ENCODE data around the gene RPS6KA4.

RPS6KA4 gene

GRCh38 chr11:64348383-64349024, 10.5 kb upstream of the RPS6KA4 start:
- peaks cover 22% of the 10 kb centered on the region for H3K36me3 Mint-ChIP-seq (ENCODE audit: low read depth)
- no peak for DNase-seq (ENCODE audit: low spot score)
- no peak overlapping the region for H3K27ac Mint-ChIP-seq

GRCh38 chr11:64349025-64349387, 10.0 kb upstream of the RPS6KA4 start:
- Mint-ChIP-seq H3K4me3 (no peak overlapping the region), H3K27me3 (ENCODE audit: low read depth) (no peaks in the 10 kb centered on the region), H3K9me3 (no peaks in the 10 kb centered on the region), H3K36me3 (ENCODE audit: low read depth) (peaks cover 22% of the 10 kb centered on the region), H3K27ac (no peak overlapping the region), H3K4me1 (ENCODE audit: low read depth) (peaks cover 1% of the 10 kb centered on the region)
- DNase-seq (ENCODE audit: low spot score), result no peak

More at GRCh38 chr11:64348383-64349024, 10.5 kb upstream of the RPS6KA4 start:
- Mint-ChIP-seq H3K9me3 (no peaks in the 10 kb centered on the region), H3K27me3 (ENCODE audit: low read depth) (no peaks in the 10 kb centered on the region), H3K4me3 (no peak overlapping the region), H3K4me1 (ENCODE audit: low read depth) (peaks cover 1% of the 10 kb centered on the region)

- peaks cover 1% of the 10 kb centered on the region for H3K4me1 Mint-ChIP-seq (ENCODE audit: low read depth)
- H3K27me3 Mint-ChIP-seq (ENCODE audit: low read depth), result no peaks in the 10 kb centered on the region
- no peaks in the 10 kb centered on the region for H3K9me3 Mint-ChIP-seq
- peaks cover 22% of the 10 kb centered on the region for H3K36me3 Mint-ChIP-seq (ENCODE audit: low read depth)
- H3K27ac Mint-ChIP-seq, result no peak overlapping the region
- H3K4me3 Mint-ChIP-seq, result no peak overlapping the region
- DNase-seq (ENCODE audit: low spot score), result no peak
These were observed 9.6 kb upstream of the RPS6KA4 start for GRCh38 chr11:64349404-64349803.

- no peak for DNase-seq (ENCODE audit: low spot score)
- Mint-ChIP-seq H3K9me3 (no peaks in the 10 kb centered on the region), H3K36me3 (ENCODE audit: low read depth) (peaks cover 17% of the 10 kb centered on the region), H3K4me1 (ENCODE audit: low read depth) (no peaks in the 10 kb centered on the region), H3K4me3 (no peak overlapping the region), H3K27me3 (ENCODE audit: low read depth) (no peaks in the 10 kb centered on the region), H3K27ac (no peak overlapping the region)
These were observed 7.8 kb upstream of the RPS6KA4 start for GRCh38 chr11:64351136-64351631.

GRCh38 chr11:64352099-64352994, 6.6 kb upstream of the RPS6KA4 start:
- H3K27ac Mint-ChIP-seq, result no peak overlapping the region

GRCh38 chr11:64352995-64353714, 5.8 kb upstream of the RPS6KA4 start:
- no peak overlapping the region for H3K4me3 Mint-ChIP-seq
- H3K36me3 Mint-ChIP-seq (ENCODE audit: low read depth), result peaks cover 15% of the 10 kb centered on the region

More at GRCh38 chr11:64352099-64352994, 6.6 kb upstream of the RPS6KA4 start:
- Mint-ChIP-seq H3K4me3 (no peak overlapping the region), H3K27me3 (ENCODE audit: low read depth) (no peaks in the 10 kb centered on the region), H3K9me3 (no peaks in the 10 kb centered on the region), H3K4me1 (ENCODE audit: low read depth) (peaks cover 4% of the 10 kb centered on the region), H3K36me3 (ENCODE audit: low read depth) (peaks cover 15% of the 10 kb centered on the region)
- no peak for DNase-seq (ENCODE audit: low spot score)

GRCh38 chr11:64353715-64354506, 5.1 kb upstream of the RPS6KA4 start:
- peaks cover 13% of the 10 kb centered on the region for H3K36me3 Mint-ChIP-seq (ENCODE audit: low read depth)
- peaks cover 10% of the 10 kb centered on the region for H3K4me1 Mint-ChIP-seq (ENCODE audit: low read depth)
- H3K9me3 Mint-ChIP-seq, result no peaks in the 10 kb centered on the region
- H3K27me3 Mint-ChIP-seq (ENCODE audit: low read depth), result no peaks in the 10 kb centered on the region
- no peak overlapping the region for H3K27ac Mint-ChIP-seq
- DNase-seq (ENCODE audit: low spot score), result no peak
- H3K4me3 Mint-ChIP-seq, result no peak overlapping the region

More at GRCh38 chr11:64352995-64353714, 5.8 kb upstream of the RPS6KA4 start:
- no peak for DNase-seq (ENCODE audit: low spot score)
- Mint-ChIP-seq H3K9me3 (no peaks in the 10 kb centered on the region), H3K27ac (no peak overlapping the region), H3K27me3 (ENCODE audit: low read depth) (no peaks in the 10 kb centered on the region), H3K4me1 (ENCODE audit: low read depth) (peaks cover 10% of the 10 kb centered on the region)

GRCh38 chr11:64355078-64355940, 3.7 kb upstream of the RPS6KA4 start:
- H3K9me3 Mint-ChIP-seq, result no peaks in the 10 kb centered on the region

GRCh38 chr11:64356498-64357411, 2.2 kb upstream of the RPS6KA4 start:
- no peak for DNase-seq (ENCODE audit: low spot score)
- Mint-ChIP-seq H3K27ac (peak overlapping the region; percentile 41), H3K4me3 (peak overlapping the region; percentile 53), H3K9me3 (no peaks in the 10 kb centered on the region), H3K4me1 (ENCODE audit: low read depth) (peaks cover 29% of the 10 kb centered on the region), H3K27me3 (ENCODE audit: low read depth) (no peaks in the 10 kb centered on the region), H3K36me3 (ENCODE audit: low read depth) (peaks cover 17% of the 10 kb centered on the region)

More at GRCh38 chr11:64355078-64355940, 3.7 kb upstream of the RPS6KA4 start:
- no peak for DNase-seq (ENCODE audit: low spot score)
- H3K27ac Mint-ChIP-seq, result no peak overlapping the region
- H3K27me3 Mint-ChIP-seq (ENCODE audit: low read depth), result no peaks in the 10 kb centered on the region
- H3K4me3 Mint-ChIP-seq, result no peak overlapping the region
- peaks cover 14% of the 10 kb centered on the region for H3K36me3 Mint-ChIP-seq (ENCODE audit: low read depth)
- peaks cover 19% of the 10 kb centered on the region for H3K4me1 Mint-ChIP-seq (ENCODE audit: low read depth)

- Mint-ChIP-seq H3K27me3 (ENCODE audit: low read depth) (no peaks in the 10 kb centered on the region), H3K27ac (peak overlapping the region; percentile 77), H3K9me3 (no peaks in the 10 kb centered on the region), H3K4me3 (no peak overlapping the region), H3K36me3 (ENCODE audit: low read depth) (peaks cover 24% of the 10 kb centered on the region), H3K4me1 (ENCODE audit: low read depth) (peaks cover 29% of the 10 kb centered on the region)
- no peak for DNase-seq (ENCODE audit: low spot score)
These were observed 1.5 kb upstream of the RPS6KA4 start for GRCh38 chr11:64357446-64357845.

GRCh38 chr11:64357904-64358535, 942 bp upstream of the RPS6KA4 start:
- Mint-ChIP-seq H3K4me1 (ENCODE audit: low read depth) (peaks cover 29% of the 10 kb centered on the region), H3K27ac (peak overlapping the region; percentile 77), H3K9me3 (no peaks in the 10 kb centered on the region), H3K36me3 (ENCODE audit: low read depth) (peaks cover 28% of the 10 kb centered on the region), H3K4me3 (peak overlapping the region; percentile 70), H3K27me3 (ENCODE audit: low read depth) (no peaks in the 10 kb centered on the region)
- peak; percentile 62 for DNase-seq (ENCODE audit: low spot score)
